ENCODE measurements around the gene BASP1.
A peak's percentile ranks its signal among the peaks of the same experiment; 100 is the strongest.
"Not testable (repeated sequence)": the region's sequence is repeated elsewhere in the genome, so short reads cannot be mapped to it uniquely, and the experiment has no call there.

BASP1 gene

GRCh38 chr5:17243287-17244063 lies 26.0 kb downstream of the BASP1 start:
- peaks cover 2% of the 10 kb centered on the region for H3K36me3 Mint-ChIP-seq (ENCODE audit: low read depth)
- H3K27me3 Mint-ChIP-seq = no peaks in the 10 kb centered on the region
- no peaks in the 10 kb centered on the region for H3K4me1 Mint-ChIP-seq
- ATAC-seq (no peak), DNase-seq (no peak)
- no peak overlapping the region for H3K4me3 Mint-ChIP-seq
- H3K9me3 Mint-ChIP-seq = no peaks in the 10 kb centered on the region
- no peak overlapping the region for H3K27ac Mint-ChIP-seq

- no peak overlapping the region for H3K27ac Mint-ChIP-seq
- H3K9me3 Mint-ChIP-seq = no peaks in the 10 kb centered on the region
- ATAC-seq = no peak
- H3K4me3 Mint-ChIP-seq = no peak overlapping the region
- peaks cover 2% of the 10 kb centered on the region for H3K36me3 Mint-ChIP-seq (ENCODE audit: low read depth)
- no peak for DNase-seq
- no peaks in the 10 kb centered on the region for H3K27me3 Mint-ChIP-seq
- no peaks in the 10 kb centered on the region for H3K4me1 Mint-ChIP-seq
Measured at GRCh38 chr5:17249029-17249634, 31.7 kb downstream of the BASP1 start.

- not testable (repeated sequence) for H3K4me3 Mint-ChIP-seq; H3K27ac Mint-ChIP-seq; DNase-seq; H3K36me3 Mint-ChIP-seq (ENCODE audit: low read depth); H3K4me1 Mint-ChIP-seq; H3K9me3 Mint-ChIP-seq; ATAC-seq; H3K27me3 Mint-ChIP-seq
Measured at GRCh38 chr5:17249841-17250240, 32.4 kb downstream of the BASP1 start.

- peaks cover 6% of the 10 kb centered on the region for H3K4me1 Mint-ChIP-seq
Measured at GRCh38 chr5:17252543-17252942, 35.1 kb downstream of the BASP1 start.

GRCh38 chr5:17255471-17256021 lies 38.1 kb downstream of the BASP1 start:
- peaks cover 13% of the 10 kb centered on the region for H3K9me3 Mint-ChIP-seq
- ATAC-seq (no peak), DNase-seq (no peak)
- peaks cover 9% of the 10 kb centered on the region for H3K4me1 Mint-ChIP-seq
- no peak overlapping the region for H3K4me3 Mint-ChIP-seq
- peaks cover 1% of the 10 kb centered on the region for H3K36me3 Mint-ChIP-seq (ENCODE audit: low read depth)
- no peak overlapping the region for H3K27ac Mint-ChIP-seq
- no peaks in the 10 kb centered on the region for H3K27me3 Mint-ChIP-seq

More at GRCh38 chr5:17252543-17252942, 35.1 kb downstream of the BASP1 start:
- Mint-ChIP-seq H3K27me3 (no peaks in the 10 kb centered on the region), H3K4me3 (no peak overlapping the region), H3K27ac (no peak overlapping the region), H3K36me3 (ENCODE audit: low read depth) (no peaks in the 10 kb centered on the region), H3K9me3 (no peaks in the 10 kb centered on the region)
- DNase-seq (no peak), ATAC-seq (no peak)

GRCh38 chr5:17256171-17256570 lies 38.7 kb downstream of the BASP1 start:
- H3K27ac Mint-ChIP-seq = no peak overlapping the region
- no peak for DNase-seq
- H3K27me3 Mint-ChIP-seq = no peaks in the 10 kb centered on the region
- peaks cover 15% of the 10 kb centered on the region for H3K9me3 Mint-ChIP-seq
- no peak overlapping the region for H3K4me3 Mint-ChIP-seq
- peaks cover 1% of the 10 kb centered on the region for H3K36me3 Mint-ChIP-seq (ENCODE audit: low read depth)
- no peak for ATAC-seq
- H3K4me1 Mint-ChIP-seq = peaks cover 9% of the 10 kb centered on the region

GRCh38 chr5:17256839-17257238 lies 39.4 kb downstream of the BASP1 start:
- no peak for DNase-seq
- Mint-ChIP-seq H3K9me3 (peaks cover 20% of the 10 kb centered on the region), H3K27ac (no peak overlapping the region), H3K4me1 (peaks cover 9% of the 10 kb centered on the region), H3K36me3 (ENCODE audit: low read depth) (peaks cover 1% of the 10 kb centered on the region), H3K27me3 (no peaks in the 10 kb centered on the region), H3K4me3 (no peak overlapping the region)
- ATAC-seq = no peak

- DNase-seq = no peak
Measured at GRCh38 chr5:17257705-17258273, 40.4 kb downstream of the BASP1 start.

GRCh38 chr5:17258431-17258830 lies 41.0 kb downstream of the BASP1 start:
- Mint-ChIP-seq H3K9me3 (peaks cover 29% of the 10 kb centered on the region), H3K4me3 (no peak overlapping the region), H3K4me1 (peaks cover 9% of the 10 kb centered on the region), H3K36me3 (ENCODE audit: low read depth) (peaks cover 1% of the 10 kb centered on the region), H3K27me3 (no peaks in the 10 kb centered on the region), H3K27ac (no peak overlapping the region)
- no peak for ATAC-seq
- DNase-seq = no peak

More at GRCh38 chr5:17257705-17258273, 40.4 kb downstream of the BASP1 start:
- peaks cover 1% of the 10 kb centered on the region for H3K36me3 Mint-ChIP-seq (ENCODE audit: low read depth)
- no peak overlapping the region for H3K4me3 Mint-ChIP-seq
- peaks cover 29% of the 10 kb centered on the region for H3K9me3 Mint-ChIP-seq
- H3K27me3 Mint-ChIP-seq = no peaks in the 10 kb centered on the region
- peaks cover 9% of the 10 kb centered on the region for H3K4me1 Mint-ChIP-seq
- H3K27ac Mint-ChIP-seq = no peak overlapping the region
- ATAC-seq = peak; percentile 61

GRCh38 chr5:17259012-17259411 lies 41.6 kb downstream of the BASP1 start:
- not testable (repeated sequence) for DNase-seq; H3K4me1 Mint-ChIP-seq; ATAC-seq; H3K27ac Mint-ChIP-seq; H3K4me3 Mint-ChIP-seq; H3K36me3 Mint-ChIP-seq (ENCODE audit: low read depth); H3K27me3 Mint-ChIP-seq
- peaks cover 29% of the 10 kb centered on the region for H3K9me3 Mint-ChIP-seq

- no peaks in the 10 kb centered on the region for H3K27me3 Mint-ChIP-seq
- H3K9me3 Mint-ChIP-seq = peaks cover 29% of the 10 kb centered on the region
- ATAC-seq (no peak), DNase-seq (no peak)
- peaks cover 1% of the 10 kb centered on the region for H3K36me3 Mint-ChIP-seq (ENCODE audit: low read depth)
- H3K4me1 Mint-ChIP-seq = peaks cover 4% of the 10 kb centered on the region
- no peak overlapping the region for H3K27ac Mint-ChIP-seq
- H3K4me3 Mint-ChIP-seq = no peak overlapping the region
Measured at GRCh38 chr5:17259630-17260257, 42.3 kb downstream of the BASP1 start.

- no peak overlapping the region for H3K4me3 Mint-ChIP-seq
- H3K36me3 Mint-ChIP-seq (ENCODE audit: low read depth) = peaks cover 1% of the 10 kb centered on the region
- no peak overlapping the region for H3K27ac Mint-ChIP-seq
- no peaks in the 10 kb centered on the region for H3K27me3 Mint-ChIP-seq
- DNase-seq = no peak
- H3K9me3 Mint-ChIP-seq = peaks cover 29% of the 10 kb centered on the region
- peaks cover 2% of the 10 kb centered on the region for H3K4me1 Mint-ChIP-seq
- ATAC-seq = no peak
Measured at GRCh38 chr5:17260549-17260948, 43.1 kb downstream of the BASP1 start.

GRCh38 chr5:17261075-17261474 lies 43.6 kb downstream of the BASP1 start:
- DNase-seq = no peak
- Mint-ChIP-seq H3K9me3 (peaks cover 29% of the 10 kb centered on the region), H3K4me1 (peaks cover 2% of the 10 kb centered on the region), H3K27ac (no peak overlapping the region), H3K27me3 (no peaks in the 10 kb centered on the region), H3K36me3 (ENCODE audit: low read depth) (peaks cover 1% of the 10 kb centered on the region), H3K4me3 (no peak overlapping the region)
- no peak for ATAC-seq

GRCh38 chr5:17265041-17265440 lies 47.6 kb downstream of the BASP1 start:
- no peak overlapping the region for H3K4me3 Mint-ChIP-seq
- ATAC-seq (no peak), DNase-seq (no peak)
- no peak overlapping the region for H3K27ac Mint-ChIP-seq
- H3K36me3 Mint-ChIP-seq (ENCODE audit: low read depth) = no peaks in the 10 kb centered on the region
- H3K27me3 Mint-ChIP-seq = no peaks in the 10 kb centered on the region
- H3K9me3 Mint-ChIP-seq = peaks cover 24% of the 10 kb centered on the region
- no peaks in the 10 kb centered on the region for H3K4me1 Mint-ChIP-seq
